GM12865 (cell line): ENCODE results near the gene DIPK1A.

Experiments used
- DNase-seq: peaks from one replicate; pipeline ENCODE4 v3.0.0; 2010; ENCODE audit warnings: low read depth
- H3K4me3 ChIP-seq: 2 replicates; pipeline ENCODE4 v1.5.1; 2011; ENCODE audit warnings: mild to moderate bottlenecking, low read depth, low read length, control low read depth
- TF ChIP-seq, protein P1 (sequence below): IDR thresholded peaks from 2 replicates; pipeline ENCODE4 v1.5.1; 2011; ENCODE audit warnings: low read length, control low read depth, low read depth, inconsistent platforms; ENCODE audit not compliant: insufficient read depth; ENCODE audit errors: missing control alignments

Gene DIPK1A

DNA sequence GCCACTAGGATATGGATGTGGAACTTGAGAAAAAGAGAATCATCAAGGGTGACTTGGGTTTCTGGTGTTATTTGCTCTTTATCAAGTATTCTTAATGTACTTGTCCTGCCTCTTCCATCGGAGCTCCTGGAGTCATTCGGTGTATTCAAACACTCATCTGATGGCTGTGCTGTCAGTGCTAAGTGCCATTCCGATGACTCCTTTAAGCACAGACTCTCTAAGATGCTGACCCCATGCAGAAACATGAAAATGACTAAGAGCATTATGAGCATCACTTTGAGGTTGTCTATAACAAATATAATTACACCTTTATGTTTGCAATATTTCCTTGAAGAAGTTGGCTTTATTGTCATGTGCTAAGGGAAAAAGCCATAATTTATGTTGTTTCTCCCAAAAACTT is 140.7 kb downstream of the DIPK1A start:
- TF ChIP-seq, protein P1, sequence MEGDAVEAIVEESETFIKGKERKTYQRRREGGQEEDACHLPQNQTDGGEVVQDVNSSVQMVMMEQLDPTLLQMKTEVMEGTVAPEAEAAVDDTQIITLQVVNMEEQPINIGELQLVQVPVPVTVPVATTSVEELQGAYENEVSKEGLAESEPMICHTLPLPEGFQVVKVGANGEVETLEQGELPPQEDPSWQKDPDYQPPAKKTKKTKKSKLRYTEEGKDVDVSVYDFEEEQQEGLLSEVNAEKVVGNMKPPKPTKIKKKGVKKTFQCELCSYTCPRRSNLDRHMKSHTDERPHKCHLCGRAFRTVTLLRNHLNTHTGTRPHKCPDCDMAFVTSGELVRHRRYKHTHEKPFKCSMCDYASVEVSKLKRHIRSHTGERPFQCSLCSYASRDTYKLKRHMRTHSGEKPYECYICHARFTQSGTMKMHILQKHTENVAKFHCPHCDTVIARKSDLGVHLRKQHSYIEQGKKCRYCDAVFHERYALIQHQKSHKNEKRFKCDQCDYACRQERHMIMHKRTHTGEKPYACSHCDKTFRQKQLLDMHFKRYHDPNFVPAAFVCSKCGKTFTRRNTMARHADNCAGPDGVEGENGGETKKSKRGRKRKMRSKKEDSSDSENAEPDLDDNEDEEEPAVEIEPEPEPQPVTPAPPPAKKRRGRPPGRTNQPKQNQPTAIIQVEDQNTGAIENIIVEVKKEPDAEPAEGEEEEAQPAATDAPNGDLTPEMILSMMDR = no peak
- no peak for DNase-seq
- H3K4me3 ChIP-seq = no peak overlapping the region

DNA sequence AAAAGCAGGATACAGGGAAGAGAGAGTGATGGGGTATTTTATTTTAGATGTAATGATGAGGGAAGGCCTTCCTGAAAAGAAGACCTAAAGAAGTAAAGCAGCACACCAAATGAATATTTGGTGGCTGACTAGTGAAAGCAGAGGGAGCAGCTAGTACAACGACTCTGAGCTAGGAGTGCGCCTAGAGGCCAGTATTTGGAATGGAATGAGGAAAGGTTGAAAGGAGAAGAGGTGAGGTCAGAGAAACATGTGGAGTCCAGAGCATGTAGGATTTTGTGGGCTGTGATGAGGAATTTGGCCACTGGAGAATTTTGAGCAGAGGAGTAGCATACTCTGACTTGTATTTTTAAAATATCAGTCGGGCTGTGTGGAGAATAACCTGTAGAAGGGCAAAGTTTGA is 141.2 kb downstream of the DIPK1A start:
- TF ChIP-seq, protein P1 = no peak
- no peak for DNase-seq
- H3K4me3 ChIP-seq = no peak overlapping the region

- no peak overlapping the region for H3K4me3 ChIP-seq
- TF ChIP-seq, protein P1 = peak; percentile 76
- peak; percentile 72 for DNase-seq
Observed at GRCh38 chr1:92817986-92818764, 143.1 kb downstream of the DIPK1A start.

DNA sequence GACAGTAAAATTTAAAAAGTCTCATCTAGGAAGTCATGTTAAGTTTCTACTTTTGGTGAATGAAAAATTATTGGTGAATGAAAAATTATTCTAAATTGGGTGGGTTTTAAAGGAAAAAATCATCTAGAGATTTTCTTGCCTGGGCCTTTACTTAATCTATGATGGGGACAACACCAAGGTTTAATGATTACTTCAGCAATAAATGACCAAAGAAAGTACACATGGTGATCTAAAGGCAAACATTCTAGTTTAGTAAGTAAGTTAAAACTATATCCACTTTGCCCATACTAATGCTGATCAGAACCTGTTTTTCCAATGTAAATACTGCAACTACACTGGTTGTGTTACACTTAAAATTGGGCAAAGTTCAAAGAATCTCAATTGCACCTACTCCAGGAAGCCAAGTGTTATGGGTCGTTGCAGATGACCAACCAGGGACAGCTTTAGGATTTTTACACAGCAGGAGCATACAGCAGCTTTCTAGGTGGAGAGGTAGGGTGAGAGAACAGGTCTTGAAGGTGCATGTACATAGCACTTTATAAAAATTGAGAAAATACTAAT is 144.0 kb downstream of the DIPK1A start:
- no peak overlapping the region for H3K4me3 ChIP-seq
- TF ChIP-seq, protein P1 = no peak
- no peak for DNase-seq

- TF ChIP-seq, protein P1 = no peak
- no peak overlapping the region for H3K4me3 ChIP-seq
- no peak for DNase-seq
Observed at GRCh38 chr1:92816732-92817131, 144.5 kb downstream of the DIPK1A start.

- no peak for DNase-seq
- TF ChIP-seq, protein P1 = no peak
- no peak overlapping the region for H3K4me3 ChIP-seq
Observed at GRCh38 chr1:92808381-92808780, 152.9 kb downstream of the DIPK1A start.
